B cell (primary cell): ENCODE results near the gene ZNF608. TPM values are rescaled to one million over a fixed set of nuclear protein-coding genes. Genes with fewer than 3 reads are reported as not detected.

Experiments used
- ATAC-seq: fragments of 200-7000 bp; cut with Tn5 transposase; one replicate; pipeline ENCODE4 v1.10.0; 2021; ENCODE audit warnings: low read depth, mild to moderate bottlenecking, moderate number of reproducible peaks, moderate library complexity
- CTCF ChIA-PET: fragments of 350-600 bp; sonication (Branson Sonifier 250); formaldehyde crosslinking; loops from one replicate; lab custom pipeline; 2021; ENCODE audit warnings: antibody characterized with exemption, inconsistent platforms; lab: Charles Lee
- POLR2A ChIA-PET: fragments of 350-600 bp; sonication (Branson Sonifier 250); formaldehyde crosslinking; loops from one replicate; lab custom pipeline; 2021; ENCODE audit warnings: antibody characterized with exemption; lab: Charles Lee
- DNase-seq: peaks from one replicate; pipeline ENCODE4 v3.0.0; 2013
- H2AFZ ChIP-seq: 2 replicates; pipeline ENCODE4 v1.6.1; 2012; ENCODE audit warnings: mild to moderate bottlenecking, low read depth, low read length; ENCODE audit not compliant: insufficient read depth, poor library complexity, severe bottlenecking
- H3K27ac ChIP-seq, 2 donors: 1 replicate in 1 of 2; 2 replicates in 1 of 2; pipeline ENCODE4 v1.5.1; 2012 to 2013; ENCODE audit warnings: low read length in 2 of 2, mild to moderate bottlenecking in 2 of 2, moderate library complexity in 1 of 2
- H3K27me3 ChIP-seq, 4 experiments: fragments of 200-600 bp in 1 of 4; sonication (generic) in 1 of 4; replicated peaks in 1 of 4; 1 replicate in 2 of 4; 2 replicates in 2 of 4; pipeline versions ENCODE4 v1.6.1 to v1.7.0; 2013 to 2016; ENCODE audit warnings: low read length in 3 of 4, mild to moderate bottlenecking in 2 of 4, mixed read lengths in 1 of 4, moderate library complexity in 1 of 4; ENCODE audit not compliant: insufficient read depth in 4 of 4, control insufficient read depth in 3 of 4; ENCODE audit errors: control extremely low read depth in 1 of 4
- H3K36me3 ChIP-seq, 2 experiments: replicated peaks in 1 of 2; 1 replicate in 1 of 2; 2 replicates in 1 of 2; pipeline versions ENCODE4 v1.6.1 to v1.7.1; 2013; ENCODE audit warnings: low read length in 1 of 2; ENCODE audit not compliant: insufficient read depth in 2 of 2, control insufficient read depth in 1 of 2; ENCODE audit errors: control extremely low read depth in 1 of 2, extremely low read depth in 1 of 2
- H3K4me1 ChIP-seq, 2 donors: fragments of 200-600 bp in 1 of 2; sonication (generic) in 1 of 2; 1 replicate in 1 of 2; 2 replicates in 1 of 2; pipeline versions ENCODE4 v1.5.1 to v1.6.1; 2013 to 2017; ENCODE audit warnings: low read length in 2 of 2; ENCODE audit not compliant: control insufficient read depth in 2 of 2, insufficient read depth in 2 of 2
- H3K4me2 ChIP-seq: replicated peaks from 2 replicates; pipeline ENCODE3; 2012; ENCODE audit warnings: mild to moderate bottlenecking, low read depth, low read length; ENCODE audit not compliant: poor library complexity, severe bottlenecking
- H3K4me3 ChIP-seq, 5 experiments: fragments of 200-600 bp in 1 of 5; sonication (generic) in 1 of 5; 1 replicate in 3 of 5; 2 replicates in 2 of 5; pipeline versions ENCODE4 v1.5.1 to v1.7.0; 2011 to 2016; ENCODE audit warnings: low read length in 4 of 5, mild to moderate bottlenecking in 4 of 5, low read depth in 2 of 5, control low read depth in 1 of 5, moderate library complexity in 1 of 5; ENCODE audit not compliant: insufficient read depth in 1 of 5; ENCODE audit errors: control extremely low read depth in 1 of 5, extremely low read depth in 1 of 5
- H3K79me2 ChIP-seq: fragments of 200-600 bp; sonication (generic); one replicate; pipeline ENCODE4 v1.6.0; 2016; ENCODE audit warnings: low read length; ENCODE audit not compliant: control insufficient read depth, insufficient read depth
- H3K9ac ChIP-seq: fragments of 200-600 bp; sonication (generic); 2 replicates; pipeline ENCODE4 v1.6.1; 2017; ENCODE audit warnings: mild to moderate bottlenecking, low read length, moderate library complexity
- H3K9me3 ChIP-seq, 3 donors: one replicate each; pipeline versions ENCODE4 v1.6.1 to v1.7.1; 2013; ENCODE audit warnings: low read length in 2 of 3; ENCODE audit not compliant: control insufficient read depth in 2 of 3, insufficient read depth in 1 of 3; ENCODE audit errors: control extremely low read depth in 1 of 3
- H4K20me1 ChIP-seq: 2 replicates; pipeline ENCODE4 v1.6.0; 2012; ENCODE audit warnings: mild to moderate bottlenecking, low read length; ENCODE audit not compliant: insufficient read depth, control insufficient read depth, poor library complexity, severe bottlenecking
- H3K27ac Mint-ChIP-seq: one replicate; pipeline ENCODE4 v1.8.0; 2021; ENCODE audit warnings: mixed read lengths
- H3K27me3 Mint-ChIP-seq: one replicate; pipeline ENCODE4 v1.8.0; 2021; ENCODE audit warnings: mixed read lengths
- H3K4me1 Mint-ChIP-seq: one replicate; pipeline ENCODE4 v1.8.0; 2021; ENCODE audit warnings: mixed read lengths
- H3K4me3 Mint-ChIP-seq: one replicate; pipeline ENCODE4 v1.8.0; 2021; ENCODE audit warnings: mixed read lengths
- H3K9me3 Mint-ChIP-seq: one replicate; pipeline ENCODE4 v1.8.0; 2022; ENCODE audit warnings: mixed read lengths; ENCODE audit not compliant: insufficient read depth
- EZH2 ChIP-seq: IDR thresholded peaks from 2 replicates; pipeline ENCODE4 v1.6.1; 2012; ENCODE audit warnings: borderline replicate concordance, low read depth, mild to moderate bottlenecking, moderate library complexity, low read length; ENCODE audit not compliant: insufficient read depth, poor library complexity, severe bottlenecking
- WGBS: methylation state at CpG from one replicate; pipeline ENCODE4 v1.1.5; 2013; ENCODE audit warnings: missing lambda C conversion rate; ENCODE audit not compliant: insufficient coverage; 5-methylcytosine and 5-hydroxymethylcytosine counted together
- intact Hi-C: fragments of 100-400 bp; cut with micrococcal nuclease; formaldehyde crosslinking; loops from one replicate; pipeline ENCODE4 v1.10.0; 2022
- polyA plus RNA-seq: library from polyadenylated mRNA; depleted of rRNA; stranded (reverse); fragments of >200 nt; gene quantifications from 2 replicates; pipeline ENCODE4 v1.2.3, GENCODE V29; 2012
- total RNA-seq, 2 donors: library from RNA; stranded (reverse); fragments of 120-200 nt in 1 of 2; gene quantifications; 1 replicate in 1 of 2; 2 replicates in 1 of 2; pipeline versions ENCODE4 v1.2.3 to v1.2.4, GENCODE V29; 2013 to 2022
- TF ChIP-seq, protein P1 (sequence below): fragments of 200-600 bp; IDR thresholded peaks from one replicate; pipeline ENCODE4 v1.8.0; 2022; ENCODE audit warnings: antibody characterized with exemption, mild to moderate bottlenecking

Gene ZNF608
- total and polyA plus RNA-seq, 2 donors (not counting 1 experiment from before 2014, with no cell fraction given) = 8.5 to 17.4 TPM

DNA sequence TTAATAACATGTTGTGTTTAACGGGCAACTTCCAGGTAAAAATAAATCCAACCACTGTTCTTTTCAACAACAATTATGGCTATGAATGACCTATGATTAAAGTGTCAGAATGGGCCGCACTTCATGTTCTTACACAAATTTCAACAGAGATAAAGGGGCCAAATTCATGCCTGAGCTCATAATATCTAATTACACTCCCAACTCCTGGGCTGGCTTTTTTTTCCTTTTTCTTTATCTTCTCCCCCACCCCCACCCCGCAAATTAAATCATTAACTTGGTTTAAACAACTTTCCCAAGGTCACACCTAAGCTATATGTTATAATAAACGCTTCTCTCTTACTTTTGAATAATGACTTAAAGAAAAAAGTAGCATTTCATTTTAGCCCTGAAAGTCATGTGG is 25.8 kb downstream of the ZNF608 start:
- Mint-ChIP-seq H3K27ac (no peak overlapping the region), H3K4me3 (no peak overlapping the region), H3K9me3 (peaks cover 3% of the 10 kb centered on the region), H3K27me3 (no peaks in the 10 kb centered on the region), H3K4me1 (peaks cover 61% of the 10 kb centered on the region)
- 83% methylated on average over 1 of the region's 4 CpGs for WGBS
- Histone ChIP-seq H3K27ac (no peak overlapping the region), H4K20me1 (no peaks in the 10 kb centered on the region), H3K4me1 (peaks cover 26 to 28% of the 10 kb centered on the region in 2 donors), H3K4me2 (no peak overlapping the region), H3K36me3 (no peaks in the 10 kb centered on the region), H3K4me3 (no peak overlapping the region), H2AFZ (no peak overlapping the region), H3K27me3 (no peaks in the 10 kb centered on the region), H3K79me2 (peaks cover 38% of the 10 kb centered on the region), H3K9ac (no peak overlapping the region), H3K9me3 (peaks cover 0 to 4% (median 0%) of the 10 kb centered on the region in 3 donors)
- TF ChIP-seq, protein P1, sequence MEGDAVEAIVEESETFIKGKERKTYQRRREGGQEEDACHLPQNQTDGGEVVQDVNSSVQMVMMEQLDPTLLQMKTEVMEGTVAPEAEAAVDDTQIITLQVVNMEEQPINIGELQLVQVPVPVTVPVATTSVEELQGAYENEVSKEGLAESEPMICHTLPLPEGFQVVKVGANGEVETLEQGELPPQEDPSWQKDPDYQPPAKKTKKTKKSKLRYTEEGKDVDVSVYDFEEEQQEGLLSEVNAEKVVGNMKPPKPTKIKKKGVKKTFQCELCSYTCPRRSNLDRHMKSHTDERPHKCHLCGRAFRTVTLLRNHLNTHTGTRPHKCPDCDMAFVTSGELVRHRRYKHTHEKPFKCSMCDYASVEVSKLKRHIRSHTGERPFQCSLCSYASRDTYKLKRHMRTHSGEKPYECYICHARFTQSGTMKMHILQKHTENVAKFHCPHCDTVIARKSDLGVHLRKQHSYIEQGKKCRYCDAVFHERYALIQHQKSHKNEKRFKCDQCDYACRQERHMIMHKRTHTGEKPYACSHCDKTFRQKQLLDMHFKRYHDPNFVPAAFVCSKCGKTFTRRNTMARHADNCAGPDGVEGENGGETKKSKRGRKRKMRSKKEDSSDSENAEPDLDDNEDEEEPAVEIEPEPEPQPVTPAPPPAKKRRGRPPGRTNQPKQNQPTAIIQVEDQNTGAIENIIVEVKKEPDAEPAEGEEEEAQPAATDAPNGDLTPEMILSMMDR = no peak
- TF ChIP-seq EZH2 = no peak
- no peak for DNase-seq
- intact Hi-C loops = no loop called here
- CTCF ChIA-PET = interaction anchor here (0.7 to 1.1 kb wide), 2 partner anchors 31 to 747 kb away, joined by 3 read pairs; no protein-coding TSS in a partner anchor
- POLR2A ChIA-PET = no interaction called here
- ATAC-seq = no peak

DNA sequence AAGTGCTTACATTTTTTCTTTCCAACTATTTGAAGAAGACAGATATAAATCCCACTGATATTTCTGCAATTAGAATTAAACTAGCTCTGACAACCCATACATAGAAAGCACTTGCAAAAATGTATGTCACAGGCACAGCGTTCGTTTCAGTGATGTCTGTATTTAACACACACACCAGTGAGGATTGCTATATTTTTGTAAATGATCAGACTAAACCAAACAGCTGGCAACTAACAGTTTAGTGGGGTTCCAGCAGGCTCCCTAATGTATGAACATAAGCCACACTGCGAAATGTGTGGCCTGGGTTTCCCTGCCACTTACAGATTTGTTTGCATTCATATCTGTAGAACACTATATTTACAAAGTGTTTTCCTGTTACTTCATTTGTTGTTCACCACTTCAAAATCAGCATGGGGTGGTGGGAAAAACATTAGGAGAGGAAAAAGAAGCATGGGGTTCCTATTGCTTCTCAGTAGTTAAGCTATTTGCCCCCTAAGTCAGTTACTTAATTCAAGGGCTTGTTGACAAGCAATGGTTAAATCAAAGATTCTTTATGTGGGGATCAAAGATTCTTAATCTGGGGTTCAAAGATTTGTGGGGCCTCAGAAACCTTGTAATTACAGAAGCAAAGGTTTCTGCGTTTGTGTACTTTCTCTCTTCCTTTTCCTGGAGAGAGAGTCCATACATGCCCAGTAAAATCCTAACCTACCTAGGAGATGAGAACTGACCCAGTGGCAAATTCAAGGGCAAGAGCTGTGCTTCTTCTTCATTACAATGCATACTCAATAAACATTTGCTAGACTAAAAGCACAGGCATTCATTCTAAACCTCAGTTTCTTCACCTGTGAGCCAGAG is 27.1 kb downstream of the ZNF608 start:
- H3K4me3 ChIP-seq = no peak overlapping the region
- peaks cover 22 to 26% of the 10 kb centered on the region in 2 donors for H3K4me1 ChIP-seq
- peaks cover 0 to 5% (median 0%) of the 10 kb centered on the region in 3 donors for H3K9me3 ChIP-seq
- Mint-ChIP-seq H3K9me3 (peaks cover 3% of the 10 kb centered on the region), H3K4me1 (peaks cover 52% of the 10 kb centered on the region), H3K4me3 (no peak overlapping the region), H3K27me3 (no peaks in the 10 kb centered on the region), H3K27ac (peak overlapping the region; percentile 38)
- H3K27me3 ChIP-seq = no peaks in the 10 kb centered on the region
- no peak overlapping the region for H3K27ac ChIP-seq
- H3K4me2 ChIP-seq = no peak overlapping the region
- intact Hi-C loops = loop anchor here (2.0 kb wide), 1 partner anchor 17 kb away; no protein-coding TSS in a partner anchor
- H2AFZ ChIP-seq = no peak overlapping the region
- TF ChIP-seq, protein P1 = no peak
- no peak for TF ChIP-seq EZH2
- ChIA-PET POLR2A (interaction anchor here (0.5 kb wide), 1 partner anchor 265 kb away, joined by 3 read pairs; no protein-coding TSS in a partner anchor), CTCF (no interaction called here)
- no peaks in the 10 kb centered on the region for H3K36me3 ChIP-seq
- ATAC-seq (no peak), DNase-seq (no peak)
- no peak overlapping the region for H3K9ac ChIP-seq
- H3K79me2 ChIP-seq = peaks cover 32% of the 10 kb centered on the region
- 88% methylated on average over 1 of the region's 4 CpGs for WGBS
- no peaks in the 10 kb centered on the region for H4K20me1 ChIP-seq
